Measurements from ENCODE around the gene DIPK2A. TPM values are rescaled to one million over a fixed set of nuclear protein-coding genes. Genes with fewer than 3 reads are reported as not detected.

The DIPK2A gene
- total and polyA plus RNA-seq, 2 of the 13 experiments (the other 11 are each of a cell fraction or from before 2014, with no cell fraction given): 5.8 to 8.0 TPM

GRCh38 chr3:143935678-143936077 is 35.9 kb upstream of the DIPK2A start:
- 0% methylated on average over 1 of the region's 1 CpG for WGBS (ENCODE audit: low lambda C conversion rate)
- no peaks in the 10 kb centered on the region for H4K20me1 ChIP-seq (ENCODE audit: insufficient read depth, low read length)

More at GRCh38 chr3:143935678-143936077, 35.9 kb upstream of the DIPK2A start:
- Histone ChIP-seq H3K79me2 (ENCODE audit: insufficient read depth, low read length) (no peaks in the 10 kb centered on the region), H3K4me2 (ENCODE audit: low read depth, low read length) (no peak overlapping the region), H2AFZ (ENCODE audit: low read length) (no peak overlapping the region), H3K27me3 (ENCODE audit: control insufficient read depth in 1 of 2, insufficient read depth in 2 of 2, low read length in 2 of 2) (no peaks in the 10 kb centered on the region), H3K9ac (ENCODE audit: insufficient read depth, low read depth, low read length) (no peak overlapping the region), H3K4me3 (replicated peaks in 1 of 3; ENCODE audit: insufficient read depth in 1 of 3, low read depth in 2 of 3, low read length in 3 of 3) (no peak overlapping the region), H3K4me1 (ENCODE audit: insufficient read depth, low read length) (no peaks in the 10 kb centered on the region), H3K9me3 (ENCODE audit: low read length) (no peaks in the 10 kb centered on the region), H3K27ac (ENCODE audit: extremely low read length, insufficient read depth, low read length) (no peak overlapping the region), H3K36me3 (replicated peaks in 1 of 2; ENCODE audit: control insufficient read depth in 1 of 2, insufficient read depth in 2 of 2, low read length in 2 of 2) (no peaks in the 10 kb centered on the region)
- in situ Hi-C loops (cut with HindIII; ENCODE audit: extremely low pct_ligation_motif_present, low pct_unique_long_range_greater_than_20kb): no loop called here
- no TSS peak for BruUV-seq (replicated peaks)
- intact Hi-C loops (cut with micrococcal nuclease; ENCODE audit: unreplicated experiment): no loop called here
- CTCF ChIA-PET (ENCODE audit: low intra/inter-chr PET ratio, low total read pairs): no interaction called here
- DNase-seq (ENCODE audit: low spot score) (no peak), FAIRE-seq (no peak), ATAC-seq (no peak)
- TF ChIP-seq DZIP1 (CRISPR knock-in tag; IDR thresholded peaks at IDR 0.05): no peak
- TF ChIP-seq TBX2 (CRISPR knock-in tag; IDR thresholded peaks at IDR 0.05; ENCODE audit: borderline replicate concordance): no peak
- TF ChIP-seq SMAD3 (CRISPR knock-in tag; IDR thresholded peaks at IDR 0.05): no peak
- TF ChIP-seq GRHL1 (CRISPR knock-in tag; conservative IDR thresholded peaks at IDR 0.05): no peak
- TF ChIP-seq MYPOP (CRISPR knock-in tag; IDR thresholded peaks at IDR 0.05): no peak
- no peak for TF ChIP-seq ZNF558 (CRISPR knock-in tag; IDR thresholded peaks at IDR 0.05; ENCODE audit: borderline replicate concordance)
- no peak for TF ChIP-seq ZNF552 (CRISPR knock-in tag; IDR thresholded peaks at IDR 0.05; ENCODE audit: borderline replicate concordance)
- no peak for TF ChIP-seq ZNF652 (CRISPR knock-in tag; IDR thresholded peaks at IDR 0.05; ENCODE audit: borderline replicate concordance, low read depth)
- POLR2A ChIA-PET: no interaction called here

Data from HepG2 (cell line).